Kidney (tissue), 14 donors: ENCODE measurements around the gene THSD4. TPM values are rescaled to one million over a fixed set of nuclear protein-coding genes. Genes with fewer than 3 reads are reported as not detected.
A peak's percentile ranks its signal among the peaks of the same experiment; 100 is the strongest.

Experiments used
- DNase-seq, 5 donors: peaks; one replicate each; pipeline ENCODE4 v3.0.0-alpha.2; 2013 to 2020
- FAIRE-seq: peaks from 2 replicates; lab custom pipeline; 2012; peaks lifted over from hg19 to GRCh38; lab: Jason Lieb, UNC
- H3K27ac ChIP-seq, 2 donors: one replicate each; pipeline ENCODE4 v1.7.0; 2013; ENCODE audit warnings: low read depth in 2 of 2, low read length in 2 of 2, inconsistent platforms in 1 of 2
- H3K27me3 ChIP-seq: one replicate; pipeline ENCODE4 v1.7.1; 2013; ENCODE audit warnings: low read length, inconsistent platforms; ENCODE audit not compliant: control insufficient read depth, insufficient read depth
- H3K36me3 ChIP-seq, 3 donors: one replicate each; pipeline versions ENCODE4 v1.7.0 to v1.7.1; 2013; ENCODE audit warnings: low read length in 3 of 3, control low read depth in 1 of 3, inconsistent platforms in 1 of 3; ENCODE audit not compliant: insufficient read depth in 3 of 3, control insufficient read depth in 2 of 3
- H3K4me1 ChIP-seq, 3 donors: one replicate each; pipeline versions ENCODE4 v1.7.0 to v1.7.1; 2013; ENCODE audit warnings: low read length in 3 of 3, inconsistent platforms in 1 of 3, low read depth in 1 of 3; ENCODE audit not compliant: control insufficient read depth in 2 of 3, insufficient read depth in 2 of 3
- H3K4me3 ChIP-seq, 3 donors: one replicate each; pipeline versions ENCODE4 v1.7.0 to v1.8.1; 2013; ENCODE audit warnings: low read length in 3 of 3, control low read depth in 1 of 3, inconsistent platforms in 1 of 3
- H3K9ac ChIP-seq, 3 donors: one replicate each; pipeline versions ENCODE4 v1.7.0 to v1.7.1; 2013; ENCODE audit warnings: low read length in 3 of 3, control low read depth in 1 of 3, inconsistent platforms in 1 of 3
- H3K9me3 ChIP-seq, 3 donors: one replicate each; pipeline versions ENCODE4 v1.7.0 to v1.7.1; 2013; ENCODE audit warnings: low read length in 3 of 3, control low read depth in 1 of 3, inconsistent platforms in 1 of 3; ENCODE audit not compliant: control insufficient read depth in 2 of 3, insufficient read depth in 1 of 3
- intact Hi-C: fragments of 100-400 bp; cut with DNase I; formaldehyde crosslinking; loops from one replicate; pipeline ENCODE4 v1.11.1; 2022
- polyA plus RNA-seq: library from polyadenylated mRNA; stranded (reverse); fragments of 350-450 nt; fragmentation: Illumina TruSeq; extraction: RNeasy Lipid Tissue Mini Kit (QIAGEN cat#74804); gene quantifications from one replicate; pipeline ENCODE4 v1.2.3, GENCODE V29; 2014; ENCODE audit warnings: low read depth, low replicate concordance; ENCODE audit not compliant: insufficient read depth
- total RNA-seq: library from RNA; stranded (reverse); fragmentation: NEBNext Ultra II Directional; extraction: Animal tissue kit (Norgen Biotek cat#: 25700); gene quantifications from one replicate; pipeline ENCODE4 v1.2.1, GENCODE V29; 2021
- TF ChIP-seq, protein P1 (sequence below): IDR thresholded peaks from 3 replicates; pipeline ENCODE4 v1.5.1; 2012; ENCODE audit warnings: mild to moderate bottlenecking, moderate library complexity, borderline replicate concordance; ENCODE audit not compliant: insufficient read depth; ENCODE audit errors: extremely low read depth
- donor health status: control.
- donor health status: control.
- donor health status: control.
- donor health status: control.
- donor health status: control.
- donor health status: DM: yes; HTN: yes; CAD: no.
- donor health status: Normal renal cell carcinoma (clear cell type).

THSD4 gene
- total and polyA plus RNA-seq, 2 donors from 2014 or later = 9.4 to 36.3 TPM

DNA sequence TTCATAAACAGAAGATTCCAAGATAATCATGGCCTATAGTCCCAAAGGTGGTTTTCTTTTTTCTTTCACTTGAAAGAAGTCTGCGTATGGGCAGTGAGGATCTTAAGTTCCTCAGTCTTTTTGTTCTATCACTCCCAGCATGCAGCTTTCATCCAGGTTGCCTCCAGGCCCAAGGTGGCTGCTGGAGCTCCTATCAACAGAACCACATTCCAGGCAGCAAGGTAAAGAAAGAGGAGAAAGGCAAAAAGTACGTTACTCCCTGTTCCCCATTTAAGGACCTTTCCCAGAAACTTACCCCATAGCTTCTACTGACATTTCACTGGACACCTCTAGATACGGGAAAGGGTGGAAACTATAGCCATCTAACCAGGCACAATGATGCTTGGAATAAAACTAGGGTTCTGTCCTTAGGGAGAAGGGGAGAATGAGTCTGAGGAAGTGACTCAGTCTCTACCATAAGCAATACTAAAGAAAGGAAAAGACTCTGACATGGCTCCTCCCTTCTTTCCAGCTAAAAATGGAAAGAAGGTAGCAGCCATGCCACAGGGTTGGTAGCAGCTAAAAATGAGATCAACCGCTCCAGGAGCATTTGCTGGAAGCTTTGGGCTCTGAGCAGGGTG, 381.2 kb downstream of the THSD4 start:
- H3K4me1 ChIP-seq = peaks cover 0 to 2% (median 0%) of the 10 kb centered on the region in 3 donors
- no peak overlapping the region for H3K27ac ChIP-seq
- no peak for DNase-seq
- no peak overlapping the region for H3K9ac ChIP-seq
- FAIRE-seq = no peak
- no peaks in the 10 kb centered on the region for H3K36me3 ChIP-seq
- H3K9me3 ChIP-seq = peaks cover 0 to 6% (median 0%) of the 10 kb centered on the region in 3 donors
- TF ChIP-seq, protein P1, sequence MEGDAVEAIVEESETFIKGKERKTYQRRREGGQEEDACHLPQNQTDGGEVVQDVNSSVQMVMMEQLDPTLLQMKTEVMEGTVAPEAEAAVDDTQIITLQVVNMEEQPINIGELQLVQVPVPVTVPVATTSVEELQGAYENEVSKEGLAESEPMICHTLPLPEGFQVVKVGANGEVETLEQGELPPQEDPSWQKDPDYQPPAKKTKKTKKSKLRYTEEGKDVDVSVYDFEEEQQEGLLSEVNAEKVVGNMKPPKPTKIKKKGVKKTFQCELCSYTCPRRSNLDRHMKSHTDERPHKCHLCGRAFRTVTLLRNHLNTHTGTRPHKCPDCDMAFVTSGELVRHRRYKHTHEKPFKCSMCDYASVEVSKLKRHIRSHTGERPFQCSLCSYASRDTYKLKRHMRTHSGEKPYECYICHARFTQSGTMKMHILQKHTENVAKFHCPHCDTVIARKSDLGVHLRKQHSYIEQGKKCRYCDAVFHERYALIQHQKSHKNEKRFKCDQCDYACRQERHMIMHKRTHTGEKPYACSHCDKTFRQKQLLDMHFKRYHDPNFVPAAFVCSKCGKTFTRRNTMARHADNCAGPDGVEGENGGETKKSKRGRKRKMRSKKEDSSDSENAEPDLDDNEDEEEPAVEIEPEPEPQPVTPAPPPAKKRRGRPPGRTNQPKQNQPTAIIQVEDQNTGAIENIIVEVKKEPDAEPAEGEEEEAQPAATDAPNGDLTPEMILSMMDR = no peak
- H3K4me3 ChIP-seq = no peak overlapping the region
- H3K27me3 ChIP-seq = no peaks in the 10 kb centered on the region
- intact Hi-C loops = no loop called here

DNA sequence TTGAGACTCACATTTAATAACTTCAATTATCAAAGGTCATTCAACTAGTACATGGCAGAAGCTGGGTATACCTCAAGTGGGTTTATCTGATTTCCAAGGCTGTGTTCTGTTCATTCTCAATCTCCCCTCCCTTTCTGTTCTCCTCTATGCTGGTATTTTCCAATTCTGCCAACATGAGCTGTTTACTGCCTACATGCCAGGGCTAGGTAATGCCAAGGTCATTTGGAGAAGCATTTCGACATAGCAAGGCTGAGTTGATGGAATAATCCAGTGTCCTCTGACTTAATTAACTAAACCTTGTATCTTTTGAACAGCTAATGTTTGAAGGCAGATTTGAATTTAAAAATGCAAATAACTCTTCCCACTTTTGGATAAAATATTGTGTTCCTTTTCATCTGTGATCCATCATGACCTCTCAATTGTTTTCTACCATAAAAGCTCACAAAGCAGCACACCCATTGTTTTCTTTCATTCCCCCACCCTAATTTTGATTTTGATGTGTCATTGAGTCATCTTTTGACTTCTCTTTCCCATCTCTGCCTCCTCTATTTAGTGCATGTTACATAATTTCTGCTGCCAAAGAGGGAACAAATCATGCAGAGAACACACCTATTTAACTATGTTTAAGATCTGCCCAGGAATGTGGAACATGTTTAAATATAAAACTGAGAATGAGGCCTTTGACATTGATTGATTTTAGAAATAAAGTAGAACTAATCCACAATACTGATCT, 386.2 kb downstream of the THSD4 start:
- TF ChIP-seq, protein P1 = no peak
- Histone ChIP-seq H3K9ac (no peak overlapping the region), H3K27ac (peak overlapping the region in 1 of 2 donors; percentile 18), H3K36me3 (no peaks in the 10 kb centered on the region), H3K4me1 (peaks cover 0 to 5% (median 0%) of the 10 kb centered on the region in 3 donors), H3K4me3 (no peak overlapping the region), H3K27me3 (no peaks in the 10 kb centered on the region), H3K9me3 (peaks cover 0 to 6% (median 0%) of the 10 kb centered on the region in 3 donors)
- intact Hi-C loops = no loop called here
- FAIRE-seq (no peak), DNase-seq (no peak)

DNA sequence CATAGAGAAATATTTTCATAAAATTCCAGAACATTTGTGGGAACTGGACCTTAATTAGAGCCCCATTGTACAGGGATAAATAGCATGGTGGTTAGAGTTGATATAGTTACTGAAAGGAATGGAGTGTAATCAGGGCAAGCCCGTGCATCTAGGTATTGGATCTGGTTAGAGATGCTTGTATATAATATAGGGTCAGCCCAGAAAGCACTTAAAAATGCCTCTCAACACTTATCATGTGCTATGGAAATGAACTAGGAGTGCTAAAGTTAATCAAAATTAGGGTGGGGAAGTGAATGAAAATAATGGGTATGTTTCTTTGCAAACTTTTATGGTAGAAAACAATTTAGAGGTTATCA, 386.8 kb downstream of the THSD4 start:
- no peaks in the 10 kb centered on the region for H3K27me3 ChIP-seq
- peaks cover 0 to 6% (median 0%) of the 10 kb centered on the region in 3 donors for H3K9me3 ChIP-seq
- H3K4me1 ChIP-seq = peaks cover 0 to 5% (median 0%) of the 10 kb centered on the region in 3 donors
- intact Hi-C loops = no loop called here
- no peak overlapping the region for H3K4me3 ChIP-seq
- no peak overlapping the region for H3K27ac ChIP-seq
- FAIRE-seq = no peak
- TF ChIP-seq, protein P1 = no peak
- DNase-seq = no peak
- H3K9ac ChIP-seq = no peak overlapping the region
- no peaks in the 10 kb centered on the region for H3K36me3 ChIP-seq
